ENCODE data around the gene MAOA.
"Not testable (repeated sequence)": the region's sequence is repeated elsewhere in the genome, so short reads cannot be mapped to it uniquely, and the experiment has no call there.

The MAOA gene

GRCh38 chrX:43656005-43656494 is at the start of gene MAOA:
Gene MAOA (plus strand): TSS chrX:43656299. CDS start chrX:43656342, 43 bp downstream.
- no peak for FAIRE-seq

DNA sequence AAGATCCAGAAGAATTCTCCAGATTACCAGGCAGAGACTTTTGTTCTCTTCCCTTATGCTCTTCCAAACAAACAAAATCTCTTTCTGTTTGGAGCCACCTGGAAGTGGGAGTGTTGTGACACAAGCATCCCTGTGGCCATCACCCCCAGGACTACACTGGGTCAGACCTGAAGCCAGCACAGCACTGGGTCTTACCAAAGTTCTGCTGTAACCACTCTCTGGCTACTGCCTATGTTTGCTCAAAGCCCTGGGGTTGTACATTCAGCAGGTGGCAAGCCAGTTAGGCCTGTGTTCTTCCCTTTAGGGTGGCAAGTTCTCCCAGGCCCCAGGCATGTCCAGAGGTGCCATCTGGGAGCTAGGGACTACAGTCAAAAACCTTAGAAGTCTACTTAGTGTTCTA is 43.7 kb upstream of the MAOA start:
- no peak for FAIRE-seq

DNA sequence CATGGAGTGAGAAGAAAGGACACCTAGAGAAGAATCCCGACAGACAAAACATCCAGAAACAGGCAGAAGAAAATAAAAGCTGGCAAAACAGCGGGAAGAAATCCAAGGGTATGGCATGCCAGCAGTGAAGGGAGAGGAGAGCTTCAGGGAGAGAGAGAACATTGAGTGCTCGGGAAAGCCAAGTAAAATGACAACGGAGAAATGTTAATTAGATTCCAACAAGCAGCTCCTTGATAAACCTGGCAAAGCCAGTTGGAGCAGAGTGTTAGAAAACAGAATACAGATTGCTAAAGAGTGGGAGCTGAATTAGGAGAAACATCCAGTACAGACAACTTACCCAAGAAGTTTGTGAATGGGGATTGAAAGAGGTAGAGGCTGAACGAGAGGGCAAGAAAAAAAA is 40.4 kb upstream of the MAOA start:
- no peak for FAIRE-seq

- FAIRE-seq, result no peak
These were observed 37.5 kb upstream of the MAOA start for GRCh38 chrX:43618366-43619205.

- not testable (repeated sequence) for FAIRE-seq
These were observed 36.2 kb upstream of the MAOA start for GRCh38 chrX:43619861-43620260.

DNA sequence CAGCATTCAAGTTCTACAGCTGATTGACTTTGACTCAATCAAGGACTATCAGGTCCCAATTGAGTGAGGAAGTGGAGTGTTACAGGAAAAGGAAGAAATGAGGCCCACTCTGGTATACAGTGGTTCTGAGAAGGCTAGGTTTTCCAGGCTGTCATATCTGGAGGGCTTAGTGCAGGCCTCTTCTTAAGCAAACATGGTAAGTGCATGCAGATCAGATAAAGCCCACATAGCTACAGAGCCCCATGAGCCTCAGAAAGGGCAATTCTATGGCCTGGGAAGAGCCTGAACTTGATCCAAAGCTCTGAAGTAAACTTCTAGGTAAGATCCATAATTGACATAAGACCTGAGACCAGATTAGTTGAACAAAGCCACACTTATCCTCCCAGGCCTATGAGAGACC is 29.0 kb upstream of the MAOA start:
- no peak for FAIRE-seq

GRCh38 chrX:43627669-43628068 is 28.4 kb upstream of the MAOA start:
- no peak for FAIRE-seq

- no peak for FAIRE-seq
These were observed 26.9 kb upstream of the MAOA start for GRCh38 chrX:43629229-43629628.

DNA sequence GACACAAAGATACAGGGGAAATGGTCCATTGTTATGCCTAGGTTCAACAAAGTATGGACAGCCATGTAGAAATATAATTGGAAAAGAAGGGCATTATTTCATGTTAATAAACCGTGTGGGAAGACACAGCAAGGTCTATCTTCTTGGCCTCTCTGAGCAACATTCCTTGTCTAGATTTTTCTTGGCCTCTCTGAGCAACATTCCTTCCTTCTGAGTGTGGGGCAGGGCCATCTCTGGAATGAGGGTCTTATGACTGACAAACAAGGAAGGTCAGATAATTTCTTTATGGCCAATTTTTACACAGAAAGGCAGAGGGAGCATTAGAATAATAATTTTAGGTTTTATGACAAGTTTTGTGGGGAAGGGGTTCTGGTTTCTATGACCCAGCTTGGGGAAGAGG is 24.3 kb upstream of the MAOA start:
- no peak for FAIRE-seq

DNA sequence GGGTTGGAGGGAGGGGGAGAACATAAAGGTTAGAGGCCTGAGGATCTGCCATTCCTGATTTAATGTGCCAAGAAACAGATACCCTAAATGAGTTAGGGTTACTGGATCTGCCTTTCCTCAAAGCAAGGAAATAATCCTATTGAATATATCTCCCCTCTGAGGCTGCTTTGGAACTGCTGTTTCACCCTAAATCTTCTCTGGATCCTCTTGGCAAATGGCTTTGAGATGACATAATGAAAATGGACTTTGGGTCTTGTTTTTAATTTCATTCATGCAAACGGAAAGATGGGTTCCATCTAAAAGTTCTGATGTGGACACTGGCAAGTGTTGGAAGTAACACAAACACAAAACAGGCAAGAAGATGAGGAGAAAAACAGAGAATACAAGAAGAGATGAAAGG is 23.0 kb upstream of the MAOA start:
- FAIRE-seq, result no peak

GRCh38 chrX:43633757-43634156 is 22.3 kb upstream of the MAOA start:
- no peak for FAIRE-seq

DNA sequence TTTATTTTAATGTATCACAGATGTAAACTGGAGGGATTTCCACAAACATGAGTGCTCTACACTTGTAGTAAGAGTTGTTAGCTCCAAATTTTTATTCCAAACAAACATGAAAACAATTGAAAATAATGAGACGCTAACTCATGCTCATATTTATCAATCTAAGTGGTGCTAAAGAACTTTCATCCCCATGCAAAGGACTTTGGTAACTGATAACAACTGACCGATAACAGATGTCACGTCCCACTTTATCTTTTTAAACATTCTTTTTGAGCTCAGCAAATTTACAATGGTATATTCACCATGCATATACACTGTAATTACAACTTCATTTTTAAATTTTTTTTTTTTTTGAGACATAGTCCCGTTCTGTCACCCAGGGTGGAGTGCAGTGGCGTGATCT is 15.6 kb upstream of the MAOA start:
- no peak for FAIRE-seq

GRCh38 chrX:43641691-43642090 is 14.4 kb upstream of the MAOA start:
- FAIRE-seq, result no peak

GRCh38 chrX:43643201-43643600 is 12.9 kb upstream of the MAOA start:
- no peak for FAIRE-seq

- no peak for FAIRE-seq
These were observed 12.4 kb upstream of the MAOA start for GRCh38 chrX:43643662-43644061.

- no peak for FAIRE-seq
These were observed 11.9 kb upstream of the MAOA start for GRCh38 chrX:43644124-43644701.

- FAIRE-seq, result no peak
These were observed 9.3 kb upstream of the MAOA start for GRCh38 chrX:43646800-43647199.

GRCh38 chrX:43654431-43655150 is 1.5 kb upstream of the MAOA start:
- FAIRE-seq, result no peak

GRCh38 chrX:43655151-43656004 is 721 bp upstream of the MAOA start:
- FAIRE-seq, result no peak

- FAIRE-seq, result no peak
These were observed 1.6 kb downstream of the MAOA start for GRCh38 chrX:43657671-43658070.

- FAIRE-seq, result no peak
These were observed 5.6 kb downstream of the MAOA start for GRCh38 chrX:43661521-43662240.

DNA sequence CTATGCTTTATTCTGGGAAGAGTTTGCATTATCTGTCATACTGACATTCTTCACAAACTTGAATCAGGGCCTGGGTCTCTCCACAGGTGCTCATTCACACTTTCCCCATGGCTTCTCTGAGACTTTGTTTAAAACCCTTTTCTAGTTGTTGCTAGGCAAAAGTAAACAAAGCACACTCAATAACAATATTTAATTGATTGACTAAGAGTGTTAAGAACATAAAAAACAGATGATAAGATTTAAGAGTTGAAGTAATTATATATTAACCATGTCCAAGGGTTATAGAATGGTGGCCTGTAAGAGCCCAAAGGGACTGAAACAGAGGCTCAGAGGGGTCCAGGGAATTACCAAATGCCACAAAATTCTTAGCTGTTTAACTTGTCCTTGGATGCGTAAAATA is 7.1 kb downstream of the MAOA start:
- FAIRE-seq, result no peak

All from A204.1 (cell line).